Colonic mucosa (tissue), 4 donors: ENCODE results near the gene PPP2R5A. TPM values are rescaled to one million over a fixed set of nuclear protein-coding genes. Genes with fewer than 3 reads are reported as not detected.

Experiments used
- DNase-seq: peaks from one replicate; pipeline ENCODE4 v3.0.0-alpha.2; 2020
- H3K27ac ChIP-seq: fragments of 200-600 bp; one replicate; pipeline ENCODE4 v1.8.0; 2021
- H3K27me3 ChIP-seq: fragments of 200-600 bp; one replicate; pipeline ENCODE4 v1.8.0; 2021
- H3K36me3 ChIP-seq: fragments of 200-600 bp; one replicate; pipeline ENCODE4 v1.8.0; 2021
- H3K4me1 ChIP-seq: fragments of 200-600 bp; one replicate; pipeline ENCODE4 v1.8.0; 2021; ENCODE audit warnings: mild to moderate bottlenecking
- H3K4me3 ChIP-seq: fragments of 200-600 bp; one replicate; pipeline ENCODE4 v1.8.0; 2021
- H3K9ac ChIP-seq, 2 donors: one replicate each; pipeline ENCODE4 v1.7.0; 2013; ENCODE audit warnings: control low read depth in 2 of 2, low read depth in 2 of 2, low read length in 2 of 2
- H3K9me3 ChIP-seq: fragments of 200-600 bp; one replicate; pipeline ENCODE4 v1.8.0; 2021
- CTCF ChIP-seq: fragments of 200-600 bp; IDR thresholded peaks from one replicate; pipeline ENCODE4 v1.8.0; 2022; ENCODE audit warnings: antibody characterized with exemption, mild to moderate bottlenecking
- intact Hi-C: fragments of 100-400 bp; cut with DNase I; formaldehyde crosslinking; loops from one replicate; pipeline ENCODE4 v1.14.1; 2022
- total RNA-seq, 2 donors: library from RNA; stranded (reverse); fragmentation: NEBNext Ultra II Directional in 1 of 2; extraction: Animal tissue kit (Norgen Biotek cat#: 25700) in 1 of 2; gene quantifications; one replicate each; pipeline ENCODE4 v1.2.1, GENCODE V29; 2021
- donor health status: healthy.
- donor health status: DM: no; HTN: no; CAD: no.
- donor health status: DM: no; HTN: no; CAD: no.

Gene PPP2R5A
- total RNA-seq, 2 donors from 2014 or later: 62.4 to 78.2 TPM

- Histone ChIP-seq H3K9me3 (no peaks in the 10 kb centered on the region), H3K36me3 (peaks cover 10% of the 10 kb centered on the region)
- intact Hi-C loops: no loop called here
Observed at GRCh38 chr1:212353181-212353580, 68.0 kb downstream of the PPP2R5A start.

GRCh38 chr1:212354464-212354863 lies 69.3 kb downstream of the PPP2R5A start:
- Histone ChIP-seq H3K27ac (no peak overlapping the region), H3K9ac (no peak overlapping the region), H3K9me3 (no peaks in the 10 kb centered on the region), H3K36me3 (peaks cover 19% of the 10 kb centered on the region), H3K4me3 (no peak overlapping the region), H3K27me3 (no peaks in the 10 kb centered on the region), H3K4me1 (no peaks in the 10 kb centered on the region)
- TF ChIP-seq CTCF: no peak
- intact Hi-C loops: no loop called here
- DNase-seq: no peak

More at GRCh38 chr1:212353181-212353580, 68.0 kb downstream of the PPP2R5A start:
- H3K9ac ChIP-seq: no peak overlapping the region
- no peaks in the 10 kb centered on the region for H3K27me3 ChIP-seq
- H3K4me3 ChIP-seq: no peak overlapping the region
- H3K27ac ChIP-seq: no peak overlapping the region
- no peak for DNase-seq
- no peaks in the 10 kb centered on the region for H3K4me1 ChIP-seq
- no peak for TF ChIP-seq CTCF

- H3K9ac ChIP-seq: no peak overlapping the region
- no peak overlapping the region for H3K27ac ChIP-seq
- no peak for DNase-seq
- no peaks in the 10 kb centered on the region for H3K27me3 ChIP-seq
- H3K4me3 ChIP-seq: no peak overlapping the region
- peaks cover 19% of the 10 kb centered on the region for H3K36me3 ChIP-seq
- intact Hi-C loops: no loop called here
- H3K4me1 ChIP-seq: no peaks in the 10 kb centered on the region
- H3K9me3 ChIP-seq: no peaks in the 10 kb centered on the region
- no peak for TF ChIP-seq CTCF
Observed at GRCh38 chr1:212355230-212355969, 70.2 kb downstream of the PPP2R5A start.

- no peaks in the 10 kb centered on the region for H3K4me1 ChIP-seq
- intact Hi-C loops: no loop called here
- DNase-seq: no peak
- no peaks in the 10 kb centered on the region for H3K9me3 ChIP-seq
- TF ChIP-seq CTCF: no peak
- peaks cover 23% of the 10 kb centered on the region for H3K36me3 ChIP-seq
- no peak overlapping the region for H3K27ac ChIP-seq
- H3K27me3 ChIP-seq: no peaks in the 10 kb centered on the region
- H3K4me3 ChIP-seq: no peak overlapping the region
- no peak overlapping the region for H3K9ac ChIP-seq
Observed at GRCh38 chr1:212359794-212360479, 74.7 kb downstream of the PPP2R5A start.

GRCh38 chr1:212364985-212365384 lies 79.8 kb downstream of the PPP2R5A start:
- no peaks in the 10 kb centered on the region for H3K27me3 ChIP-seq
- no peak overlapping the region for H3K4me3 ChIP-seq
- H3K9me3 ChIP-seq: no peaks in the 10 kb centered on the region
- no peaks in the 10 kb centered on the region for H3K4me1 ChIP-seq
- H3K36me3 ChIP-seq: peaks cover 4% of the 10 kb centered on the region
- no peak overlapping the region for H3K27ac ChIP-seq
- intact Hi-C loops: loop anchor here (5.0 kb wide), 2 partner anchors 87 to 293 kb away; no protein-coding TSS in a partner anchor
- no peak for DNase-seq
- H3K9ac ChIP-seq: no peak overlapping the region
- no peak for TF ChIP-seq CTCF
